Ovary (tissue), 3 donors: ENCODE results near the gene PARG.
"Not testable (repeated sequence)": the region's sequence is repeated elsewhere in the genome, so short reads cannot be mapped to it uniquely, and the experiment has no call there.

Experiments used
- POLR2A ChIP-seq: fragments of 450-650 bp; IDR thresholded peaks from one replicate; pipeline ENCODE4 v1.6.1; 2017; ENCODE audit warnings: antibody characterized with exemption, mild to moderate bottlenecking, moderate library complexity
- TF ChIP-seq, protein P1 (sequence below), 3 donors: fragments of 450-650 bp in 2 of 3; fragments of 200-600 bp in 1 of 3; IDR thresholded peaks; one replicate each; pipeline versions ENCODE4 v1.5.1 to v1.8.0; 2016 to 2022; ENCODE audit warnings: antibody characterized with exemption in 3 of 3, mild to moderate bottlenecking in 1 of 3
- donor health status: DM: no; HTN: no; CAD: no.

GRCh38 chr10:49941447-49942338, at the start of gene PARG, which contains the start of gene TIMM23B:
- TF ChIP-seq, protein P1, sequence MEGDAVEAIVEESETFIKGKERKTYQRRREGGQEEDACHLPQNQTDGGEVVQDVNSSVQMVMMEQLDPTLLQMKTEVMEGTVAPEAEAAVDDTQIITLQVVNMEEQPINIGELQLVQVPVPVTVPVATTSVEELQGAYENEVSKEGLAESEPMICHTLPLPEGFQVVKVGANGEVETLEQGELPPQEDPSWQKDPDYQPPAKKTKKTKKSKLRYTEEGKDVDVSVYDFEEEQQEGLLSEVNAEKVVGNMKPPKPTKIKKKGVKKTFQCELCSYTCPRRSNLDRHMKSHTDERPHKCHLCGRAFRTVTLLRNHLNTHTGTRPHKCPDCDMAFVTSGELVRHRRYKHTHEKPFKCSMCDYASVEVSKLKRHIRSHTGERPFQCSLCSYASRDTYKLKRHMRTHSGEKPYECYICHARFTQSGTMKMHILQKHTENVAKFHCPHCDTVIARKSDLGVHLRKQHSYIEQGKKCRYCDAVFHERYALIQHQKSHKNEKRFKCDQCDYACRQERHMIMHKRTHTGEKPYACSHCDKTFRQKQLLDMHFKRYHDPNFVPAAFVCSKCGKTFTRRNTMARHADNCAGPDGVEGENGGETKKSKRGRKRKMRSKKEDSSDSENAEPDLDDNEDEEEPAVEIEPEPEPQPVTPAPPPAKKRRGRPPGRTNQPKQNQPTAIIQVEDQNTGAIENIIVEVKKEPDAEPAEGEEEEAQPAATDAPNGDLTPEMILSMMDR (IDR thresholded peaks at IDR 0.05), result not testable (repeated sequence)
- not testable (repeated sequence) for TF ChIP-seq POLR2A
